GM12873 (cell line): ENCODE data around the gene QPRT.

Experiments used
- CTCF ChIP-seq: IDR thresholded peaks from 2 replicates; pipeline ENCODE4 v1.5.1; 2012; ENCODE audit warnings: low read depth, mild to moderate bottlenecking, moderate library complexity, low read length, control low read depth; ENCODE audit not compliant: insufficient read depth; ENCODE audit errors: missing control alignments

The QPRT gene

GRCh38 chr16:29702269-29702668 is 23.3 kb downstream of the QPRT start:
- TF ChIP-seq CTCF, result no peak

GRCh38 chr16:29705030-29705429 is 26.1 kb downstream of the QPRT start:
- TF ChIP-seq CTCF, result no peak

GRCh38 chr16:29708917-29709600 is 30.1 kb downstream of the QPRT start:
- no peak for TF ChIP-seq CTCF

- TF ChIP-seq CTCF, result peak; percentile 73
Measured at GRCh38 chr16:29710227-29711219, 31.5 kb downstream of the QPRT start.

GRCh38 chr16:29712809-29713208 is 33.8 kb downstream of the QPRT start:
- TF ChIP-seq CTCF, result no peak

- no peak for TF ChIP-seq CTCF
Measured at GRCh38 chr16:29714396-29714795, 35.4 kb downstream of the QPRT start.

GRCh38 chr16:29714972-29715371 is 36.0 kb downstream of the QPRT start:
- TF ChIP-seq CTCF, result no peak
